Stimulated activated CD8-positive, alpha-beta memory T cell treated with anti-CD3 and anti-CD28 coated beads, Interleukin-7, amount 100 ng/mL, for 24 hours (primary cell): ENCODE results near the gene IFT81.
"Not testable (repeated sequence)": the region's sequence is repeated elsewhere in the genome, so short reads cannot be mapped to it uniquely, and the experiment has no call there.

ENCODE experiments used
- DNase-seq: peaks from one replicate; pipeline ENCODE4 v3.0.0-alpha.2; 2020; ENCODE audit warnings: low read depth

The IFT81 gene

GRCh38 chr12:110108309-110109036 lies 15.7 kb upstream of the IFT81 start:
- DNase-seq: no peak

GRCh38 chr12:110109037-110109836 lies 14.9 kb upstream of the IFT81 start:
- DNase-seq: no peak

DNA sequence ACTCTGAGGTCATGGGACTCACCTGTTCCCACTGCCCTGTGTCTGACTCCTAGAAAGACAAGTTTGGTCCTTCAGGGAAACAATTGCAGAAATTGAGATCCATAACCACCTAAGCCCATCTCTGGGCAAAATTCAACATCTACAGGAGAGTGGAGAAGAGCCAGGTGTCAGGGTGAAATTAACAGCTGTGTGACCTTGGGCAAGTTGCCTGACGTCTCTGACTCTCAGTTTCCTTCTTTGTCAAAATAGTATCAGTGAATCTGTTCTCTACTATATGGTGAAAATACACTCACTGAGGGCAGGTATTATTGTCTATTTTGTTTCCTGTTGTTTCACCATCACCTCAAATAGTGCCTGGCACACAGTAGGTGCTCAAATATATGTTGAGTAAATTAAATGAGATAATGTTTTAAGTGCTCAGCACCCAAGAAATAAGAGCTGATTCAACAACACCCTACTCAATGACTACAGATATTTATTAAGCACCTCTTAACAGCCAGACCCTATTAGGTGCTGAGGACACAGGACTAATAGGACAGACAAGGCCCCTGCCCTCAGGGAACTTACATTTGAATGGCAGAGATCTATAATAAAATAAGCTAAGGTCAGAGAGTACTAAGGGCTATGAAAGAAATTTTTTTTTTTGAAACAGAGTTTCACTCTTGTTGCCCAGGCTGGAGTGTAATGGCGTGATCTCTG lies 14.2 kb upstream of the IFT81 start:
- no peak for DNase-seq

DNA sequence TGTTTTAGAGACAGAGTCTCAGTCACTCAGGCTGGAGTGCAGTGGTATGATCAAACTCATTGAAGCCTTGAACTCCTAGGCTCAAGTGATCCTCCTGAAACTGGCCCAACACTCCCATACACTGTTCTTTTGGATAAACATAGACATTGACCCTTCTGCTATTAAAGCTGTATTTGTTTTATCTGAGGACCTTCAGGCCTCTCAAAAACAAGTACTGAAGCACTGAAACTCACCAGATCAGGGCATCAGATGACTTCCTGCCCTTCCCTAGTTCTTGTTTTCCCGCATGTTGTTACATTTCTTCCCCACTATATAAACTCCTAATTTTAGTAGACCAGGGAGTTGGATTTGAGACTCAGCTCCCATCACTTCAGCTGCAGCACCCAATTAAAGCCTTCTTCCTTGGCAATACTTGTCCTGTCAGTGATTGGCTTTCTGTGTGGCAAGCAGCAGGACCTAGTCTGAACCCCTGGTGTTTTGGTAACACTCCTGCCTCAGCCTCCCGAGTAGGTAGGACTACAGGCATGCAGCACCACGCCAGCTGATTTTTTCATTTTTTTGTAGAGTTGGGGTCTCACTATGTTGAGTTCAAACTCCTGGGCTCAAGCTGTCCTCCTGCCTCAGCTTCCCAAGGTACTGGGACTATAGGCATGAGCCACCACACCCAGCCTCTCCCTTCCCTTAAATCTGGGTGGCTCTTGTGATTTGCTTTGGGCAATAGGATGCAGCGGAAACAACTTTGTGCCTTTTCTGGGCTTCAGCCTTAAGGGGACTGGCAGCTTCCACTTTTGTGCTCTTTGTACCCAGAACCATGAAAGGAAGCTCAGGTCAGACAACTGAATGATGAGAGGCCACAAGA lies 12.5 kb upstream of the IFT81 start:
- DNase-seq: no peak

DNA sequence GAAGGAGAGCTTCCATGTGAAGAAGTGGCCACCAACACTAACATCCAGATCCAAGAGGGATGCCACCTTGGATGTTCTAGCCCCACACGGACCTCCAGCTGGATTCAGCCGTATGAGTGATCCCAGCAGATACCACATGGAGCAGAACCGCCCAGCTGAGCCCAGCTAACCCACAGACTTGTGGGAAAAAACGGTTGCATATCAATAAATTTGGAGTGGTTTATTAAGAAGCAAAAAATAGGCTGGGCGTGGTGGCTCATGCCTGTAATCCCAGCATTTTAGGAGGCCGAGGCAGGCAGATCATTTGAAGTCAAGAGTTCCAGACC lies 11.9 kb upstream of the IFT81 start:
- no peak for DNase-seq

GRCh38 chr12:110114528-110114937 lies 9.6 kb upstream of the IFT81 start:
- no peak for DNase-seq

GRCh38 chr12:110115675-110116074 lies 8.5 kb upstream of the IFT81 start:
- no peak for DNase-seq

- no peak for DNase-seq
Observed at GRCh38 chr12:110116623-110117022, 7.5 kb upstream of the IFT81 start.

DNA sequence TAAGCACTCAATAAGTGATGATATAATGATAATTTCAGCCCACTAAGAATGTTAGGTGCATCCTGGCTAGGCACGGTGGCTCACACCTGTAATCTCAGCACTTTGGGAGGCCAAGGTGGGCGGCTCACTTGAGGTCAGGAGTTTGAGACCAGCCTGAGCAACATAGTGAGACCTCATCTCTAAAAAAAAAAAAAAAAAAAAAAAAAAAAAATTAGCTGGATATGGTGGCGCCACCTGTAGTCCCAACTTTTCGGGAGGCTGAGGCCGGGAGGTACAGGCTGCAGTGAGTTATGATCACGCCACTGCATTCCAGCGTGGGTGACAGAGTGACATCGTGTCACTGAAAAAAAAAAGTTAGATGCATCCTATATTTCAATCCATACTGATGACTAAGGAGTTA lies 6.9 kb upstream of the IFT81 start:
- DNase-seq: not testable (repeated sequence)

DNA sequence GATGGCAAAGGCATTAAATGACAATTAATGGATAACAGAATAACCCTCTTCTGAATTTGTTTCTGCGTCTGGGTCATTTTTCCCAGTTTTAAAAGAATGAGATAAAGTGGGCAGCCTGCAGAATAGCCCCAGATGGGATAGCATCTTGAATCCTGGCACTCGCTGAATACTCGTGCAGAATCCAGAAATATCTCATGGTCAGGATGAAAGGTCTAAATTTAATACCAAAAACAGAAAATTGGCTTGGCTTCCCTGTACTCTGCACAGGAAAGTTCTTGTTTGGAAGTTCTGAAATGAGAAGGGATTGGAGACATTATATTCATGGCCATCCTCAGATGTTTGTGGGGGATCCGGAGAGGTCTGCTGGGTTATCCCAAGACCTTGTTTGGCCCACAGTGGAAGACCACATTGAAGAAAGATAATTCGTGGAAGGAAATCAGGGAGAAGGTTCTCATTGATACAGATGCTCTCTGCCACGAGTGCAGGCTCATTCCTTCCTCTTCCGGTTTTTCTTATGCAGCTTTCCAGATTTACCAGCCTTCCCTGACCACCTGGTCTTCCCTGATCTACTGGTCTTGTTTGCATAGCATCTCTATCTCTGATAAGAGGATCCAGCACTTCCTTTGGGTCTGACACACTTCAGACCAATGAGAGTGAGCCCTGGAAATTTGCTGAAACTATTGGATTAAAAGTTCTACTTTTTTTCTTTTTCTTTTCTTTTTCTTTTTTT lies 6.0 kb upstream of the IFT81 start:
- DNase-seq: no peak

GRCh38 chr12:110122929-110123328 lies 1.2 kb upstream of the IFT81 start:
- DNase-seq: no peak

DNA sequence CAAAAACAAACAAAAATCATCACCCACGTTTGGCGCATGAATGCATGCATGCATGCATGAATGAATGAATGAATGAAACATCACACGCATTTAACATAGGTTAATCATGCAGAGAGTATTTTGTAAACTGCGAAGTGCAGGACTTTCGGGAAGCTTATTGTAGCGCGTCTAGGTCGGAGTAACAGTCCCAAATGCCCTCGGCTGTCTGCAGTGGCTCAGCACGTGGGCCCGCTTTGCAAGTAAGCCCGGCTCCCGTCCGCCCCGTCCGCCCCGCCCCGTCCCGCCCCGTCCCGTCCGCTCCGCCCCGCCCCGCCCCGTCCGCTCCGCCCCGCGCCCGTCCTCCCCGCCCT lies 263 bp upstream of the IFT81 start:
- no peak for DNase-seq

DNA sequence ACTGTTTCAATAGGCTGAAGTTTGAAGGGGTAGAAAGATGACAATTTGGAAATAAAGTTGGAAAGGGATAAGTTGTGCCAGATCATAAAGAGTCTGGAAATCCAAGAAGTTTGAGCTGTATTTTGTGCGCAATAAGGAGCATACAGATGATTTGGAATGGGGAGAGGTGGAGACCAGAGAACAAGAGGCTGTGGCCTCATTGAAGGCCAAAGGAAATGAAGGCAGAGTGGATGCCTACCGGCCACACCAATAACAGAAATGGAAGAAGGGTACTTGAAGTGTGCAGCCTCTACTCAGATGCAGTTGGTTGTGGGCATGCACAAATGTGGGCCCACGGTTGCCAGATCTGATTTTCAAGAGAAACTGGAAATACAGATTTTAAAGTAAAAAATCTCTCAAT lies 2.4 kb downstream of the IFT81 start:
- DNase-seq: no peak

GRCh38 chr12:110134691-110135411 lies 10.7 kb downstream of the IFT81 start:
- no peak for DNase-seq

GRCh38 chr12:110135806-110136205 lies 11.6 kb downstream of the IFT81 start:
- no peak for DNase-seq

GRCh38 chr12:110137786-110138185 lies 13.6 kb downstream of the IFT81 start:
- DNase-seq: no peak

DNA sequence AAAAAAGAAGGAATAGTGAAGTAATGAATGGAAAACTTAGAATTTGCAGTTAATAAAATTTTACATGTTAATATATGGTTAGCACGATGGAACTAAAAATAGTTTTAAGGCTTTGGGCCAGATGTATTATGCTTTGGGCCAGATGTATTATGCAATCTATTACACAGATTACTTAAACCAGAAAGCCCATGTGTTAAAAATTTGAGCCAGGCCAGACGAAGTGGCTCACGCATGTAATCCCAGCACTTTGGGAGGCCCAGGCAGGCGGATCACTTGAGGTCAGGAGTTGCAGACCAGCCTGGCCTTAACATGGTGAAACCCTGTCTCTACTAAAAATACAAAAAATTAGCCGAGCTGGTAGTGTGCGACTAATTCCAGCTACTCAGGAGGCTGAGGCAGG lies 17.2 kb downstream of the IFT81 start:
- no peak for DNase-seq

GRCh38 chr12:110146986-110147385 lies 22.8 kb downstream of the IFT81 start:
- no peak for DNase-seq

- no peak for DNase-seq
Observed at GRCh38 chr12:110149086-110149660, 25.0 kb downstream of the IFT81 start.

GRCh38 chr12:110156766-110157165 lies 32.6 kb downstream of the IFT81 start:
- DNase-seq: no peak

- no peak for DNase-seq
Observed at GRCh38 chr12:110157539-110157938, 33.4 kb downstream of the IFT81 start.
